Lung (tissue), 12 donors: Measurements from ENCODE around the gene GREB1. TPM values are rescaled to one million over a fixed set of nuclear protein-coding genes. Genes with fewer than 3 reads are reported as not detected.

Experiments
- ATAC-seq: fragments of 200-7000 bp; cut with Tn5 transposase; one replicate; pipeline ENCODE4 v1.9.1; 2020; ENCODE audit warnings: moderate number of reproducible peaks; ENCODE audit not compliant: insufficient read depth, low FRiP score
- DNase-seq, 3 donors: peaks; one replicate each; pipeline ENCODE4 v3.0.0-alpha.2; 2013 to 2017
- H3K27ac ChIP-seq, 2 donors: one replicate each; pipeline ENCODE4 v1.5.1; 2013; ENCODE audit warnings: mild to moderate bottlenecking in 2 of 2, moderate library complexity in 2 of 2, control low read depth in 1 of 2, inconsistent platforms in 1 of 2, low read depth in 1 of 2, low read length in 1 of 2
- H3K27me3 ChIP-seq, 3 donors: one replicate each; pipeline ENCODE4 v1.5.1; 2013; ENCODE audit warnings: low read length in 2 of 3; ENCODE audit not compliant: control insufficient read depth in 3 of 3, insufficient read depth in 3 of 3
- H3K36me3 ChIP-seq, 4 donors: one replicate each; pipeline ENCODE4 v1.5.1; 2013; ENCODE audit warnings: low read length in 4 of 4, mild to moderate bottlenecking in 1 of 4, moderate library complexity in 1 of 4; ENCODE audit not compliant: control insufficient read depth in 4 of 4, insufficient read depth in 4 of 4
- H3K4me1 ChIP-seq, 5 donors: one replicate each; pipeline ENCODE4 v1.5.1; 2013; ENCODE audit warnings: low read length in 5 of 5, mild to moderate bottlenecking in 2 of 5, moderate library complexity in 1 of 5; ENCODE audit not compliant: control insufficient read depth in 5 of 5, insufficient read depth in 5 of 5
- H3K4me3 ChIP-seq: one replicate; pipeline ENCODE4 v1.5.1; 2013; ENCODE audit warnings: mild to moderate bottlenecking, control low read depth, moderate library complexity
- H3K9ac ChIP-seq, 2 donors: one replicate each; pipeline ENCODE4 v1.5.1; 2013; ENCODE audit warnings: low read length in 2 of 2, control low read depth in 1 of 2; ENCODE audit not compliant: insufficient read depth in 1 of 2
- H3K9me3 ChIP-seq, 4 donors: one replicate each; pipeline ENCODE4 v1.5.1; 2013; ENCODE audit warnings: low read length in 3 of 4, mild to moderate bottlenecking in 1 of 4, moderate library complexity in 1 of 4; ENCODE audit not compliant: control insufficient read depth in 4 of 4, insufficient read depth in 3 of 4
- CTCF ChIP-seq: IDR thresholded peaks from 2 replicates; pipeline ENCODE4 v1.5.1; 2012; ENCODE audit warnings: mild to moderate bottlenecking; ENCODE audit errors: control extremely low read depth, extremely low read depth
- WGBS, 2 donors: extraction: QIAGEN DNeasy Blood & Tissue Kit; methylation state at CpG; one replicate each; pipeline ENCODE4 v1.1.7; 2013; 5-methylcytosine and 5-hydroxymethylcytosine counted together
- polyA plus RNA-seq, 2 donors: library from polyadenylated mRNA; stranded (reverse); fragments of 200-250 nt; gene quantifications; one replicate each; pipeline ENCODE4 v1.2.1, GENCODE V29; 2013
- total RNA-seq, 2 donors: library from RNA; depleted of rRNA in 1 of 2; stranded (reverse); fragments of >200 nt in 1 of 2; gene quantifications; one replicate each; pipeline ENCODE4 v1.2.1, GENCODE V29; 2014 to 2021
- donor health status: control.
- donor health status: control.
- donor health status: Bipolar disorder and iron deficiency.
- donor health status: healthy.
- donor health status: DM: yes; HTN: yes; CAD: no.

GREB1 gene
- total and polyA plus RNA-seq, 4 donors: 0.23 to 3.3 (median 1.8) TPM

GRCh38 chr2:11559066-11559785, 25.4 kb downstream of the GREB1 start:
- Histone ChIP-seq H3K9me3 (no peaks in the 10 kb centered on the region), H3K27ac (no peak overlapping the region), H3K36me3 (no peaks in the 10 kb centered on the region), H3K27me3 (no peaks in the 10 kb centered on the region), H3K9ac (no peak overlapping the region), H3K4me3 (no peak overlapping the region), H3K4me1 (peaks cover 0 to 2% (median 0%) of the 10 kb centered on the region in 5 donors)
- DNase-seq (no peak), ATAC-seq (no peak)
- WGBS, 2 donors: 85 to 92% methylated on average over 18 of the region's 18 CpGs
- TF ChIP-seq CTCF: no peak

- H3K4me3 ChIP-seq: no peak overlapping the region
- H3K27me3 ChIP-seq: no peaks in the 10 kb centered on the region
- no peak overlapping the region for H3K9ac ChIP-seq
- ATAC-seq (no peak), DNase-seq (no peak)
- WGBS, 2 donors: 77 to 80% methylated on average over 7 of the region's 7 CpGs
- no peak for TF ChIP-seq CTCF
- peaks cover 0 to 2% (median 0%) of the 10 kb centered on the region in 5 donors for H3K4me1 ChIP-seq
- H3K9me3 ChIP-seq: no peaks in the 10 kb centered on the region
- no peak overlapping the region for H3K27ac ChIP-seq
- H3K36me3 ChIP-seq: no peaks in the 10 kb centered on the region
Measured at GRCh38 chr2:11559786-11560155, 25.9 kb downstream of the GREB1 start.

- H3K27ac ChIP-seq: no peak overlapping the region
- DNase-seq (no peak), ATAC-seq (no peak)
- no peaks in the 10 kb centered on the region for H3K36me3 ChIP-seq
- no peak overlapping the region for H3K4me3 ChIP-seq
- no peak for TF ChIP-seq CTCF
- WGBS, 2 donors: 78 to 87% methylated on average over 3 of the region's 3 CpGs
- no peaks in the 10 kb centered on the region for H3K27me3 ChIP-seq
- H3K9ac ChIP-seq: no peak overlapping the region
- H3K9me3 ChIP-seq: no peaks in the 10 kb centered on the region
- peaks cover 0 to 2% (median 0%) of the 10 kb centered on the region in 5 donors for H3K4me1 ChIP-seq
Measured at GRCh38 chr2:11560806-11561205, 27.0 kb downstream of the GREB1 start.

- Histone ChIP-seq H3K9ac (no peak overlapping the region), H3K9me3 (no peaks in the 10 kb centered on the region), H3K4me3 (no peak overlapping the region), H3K27me3 (no peaks in the 10 kb centered on the region), H3K27ac (no peak overlapping the region), H3K36me3 (no peaks in the 10 kb centered on the region), H3K4me1 (peaks cover 0 to 2% (median 0%) of the 10 kb centered on the region in 5 donors)
- 92 to 95% methylated on average over 10 of the region's 10 CpGs for WGBS, 2 donors
- no peak for TF ChIP-seq CTCF
- DNase-seq (no peak), ATAC-seq (no peak)
Measured at GRCh38 chr2:11562011-11562410, 28.2 kb downstream of the GREB1 start.
